Naive thymus-derived CD8-positive, alpha-beta T cell (primary cell): ENCODE data around the gene IL4I1. TPM values are rescaled to one million over a fixed set of nuclear protein-coding genes. Genes with fewer than 3 reads are reported as not detected.

Experiments used
- ATAC-seq, 2 donors: fragments of 150-1000 bp; cut with Tn5 transposase in 1 of 2; sonication (Bioruptor Pico), chemical (Tn5 transposase) in 1 of 2; 1 replicate in 1 of 2; 2 replicates in 1 of 2; pipeline ENCODE4 v1.10.0; 2021; ENCODE audit warnings: mild to moderate bottlenecking in 2 of 2, moderate library complexity in 2 of 2
- POLR2A ChIA-PET: fragments of 350-600 bp; sonication (Branson Sonifier 250); formaldehyde crosslinking; loops from one replicate; lab custom pipeline; 2021; ENCODE audit warnings: antibody characterized with exemption; lab: Charles Lee
- DNase-seq, 10 donors: peaks; one replicate each; pipeline versions ENCODE4 v3.0.0 to v3.0.0-alpha.2; 2020 to 2022
- H3K27ac Mint-ChIP-seq, 10 donors: one replicate each; pipeline ENCODE4 v1.8.0; 2020 to 2022; ENCODE audit warnings: mild to moderate bottlenecking in 10 of 10, mixed read lengths in 10 of 10, moderate library complexity in 4 of 10, inconsistent platforms in 1 of 10
- H3K27me3 Mint-ChIP-seq, 5 donors: one replicate each; pipeline ENCODE4 v1.8.0; 2021 to 2022; ENCODE audit warnings: mixed read lengths in 5 of 5
- H3K36me3 Mint-ChIP-seq, 3 donors: one replicate each; pipeline ENCODE4 v1.8.0; 2020 to 2022; ENCODE audit warnings: mixed read lengths in 3 of 3, mild to moderate bottlenecking in 2 of 3, inconsistent platforms in 1 of 3
- H3K4me1 Mint-ChIP-seq, 4 donors: one replicate each; pipeline ENCODE4 v1.8.0; 2021 to 2022; ENCODE audit warnings: mixed read lengths in 4 of 4
- H3K4me3 Mint-ChIP-seq, 10 donors: one replicate each; pipeline ENCODE4 v1.8.0; 2020 to 2022; ENCODE audit warnings: mild to moderate bottlenecking in 10 of 10, mixed read lengths in 10 of 10, moderate library complexity in 6 of 10, inconsistent platforms in 1 of 10
- H3K9me3 Mint-ChIP-seq, 9 donors: one replicate each; pipeline ENCODE4 v1.8.0; 2020 to 2022; ENCODE audit warnings: mixed read lengths in 9 of 9, mild to moderate bottlenecking in 3 of 9, inconsistent platforms in 1 of 9, moderate library complexity in 1 of 9
- polyA plus RNA-seq, 3 donors: library from polyadenylated mRNA; unstranded; fragments of 300-500 nt; fragmentation: Illumina TruSeq; gene quantifications; one replicate each; pipeline ENCODE4 v1.2.3, GENCODE V29; 2021
- total RNA-seq, 8 experiments: library from RNA in 2 of 8; stranded (reverse) in 2 of 8; gene quantifications; one replicate each; pipeline ENCODE4 v1.2.3 and lab custom pipeline; 2021 to 2026

IL4I1 gene
- total and polyA plus RNA-seq, 5 experiments from 2014 or later: 0.24 to 1.1 (median 0.26) TPM

DNA sequence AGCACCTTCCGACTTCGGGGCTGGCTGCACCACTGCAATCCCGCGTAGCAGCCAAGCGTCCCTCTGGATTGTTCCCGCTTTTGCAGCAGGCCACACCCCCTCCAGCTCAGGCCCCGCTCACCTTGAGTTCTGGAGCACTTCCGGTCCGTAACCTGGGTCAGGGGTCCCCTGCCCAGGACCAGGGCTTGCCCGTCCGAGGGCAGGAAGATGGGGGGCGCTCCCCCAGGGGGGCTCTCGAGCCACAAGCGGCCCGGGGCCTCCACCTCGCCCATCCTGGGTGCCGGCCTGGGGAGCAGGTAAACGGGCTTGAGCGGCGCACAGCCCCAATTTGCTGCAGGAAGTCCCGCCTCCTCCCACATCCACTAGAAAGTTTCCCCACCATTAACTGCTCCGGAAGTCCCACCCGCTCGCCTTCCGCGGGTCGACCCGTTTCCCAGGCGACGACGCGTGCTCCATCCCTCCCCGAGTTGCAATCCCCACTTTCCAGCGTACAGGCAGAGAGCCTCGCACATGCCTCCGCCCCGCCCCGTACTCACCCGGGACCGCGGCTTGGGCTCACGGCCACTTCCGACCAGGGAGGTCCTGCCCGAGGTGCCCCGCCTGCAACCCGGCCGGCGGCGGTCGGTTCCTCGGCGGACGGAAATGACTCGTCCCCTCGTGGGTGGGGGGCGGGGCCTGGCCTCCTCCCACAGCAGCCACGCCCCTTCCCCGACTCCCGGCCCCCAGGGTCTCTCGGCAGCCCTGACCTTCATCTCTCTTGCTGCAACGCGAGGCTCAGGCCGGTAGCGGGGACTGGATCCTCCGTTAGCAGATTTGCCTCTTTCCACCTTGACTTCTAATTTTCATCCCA lies 29.5 kb downstream of the IL4I1 start, which contains the start of gene PNKP:
PNKP (minus strand) TSS at position 644 of the 850 bp plus-strand sequence; CDS start at position 272, 372 bp downstream.
- Mint-ChIP-seq H3K4me1 (peaks cover 21 to 65% (median 59%) of the 10 kb centered on the region in 4 donors), H3K4me3 (peak within 1 kb of the TSS in 1 of 10 donors; percentile 99), H3K9me3 (peaks cover 0 to 3% (median 0%) of the 10 kb centered on the region in 9 donors), H3K36me3 (peaks cover 0 to 23% (median 0%) of the 10 kb centered on the region in 3 donors), H3K27ac (peak within 1 kb of the TSS in 4 of 10 donors; percentile 95 to 99 (median 98)), H3K27me3 (no peaks in the 10 kb centered on the region)
- peak; percentile 51 to 65 for ATAC-seq
- POLR2A ChIA-PET: interaction anchor here (0.6 to 7.6 kb wide), 11 partner anchors 9 to 274 kb away, joined by 3 to 137 read pairs (median 7); partner anchors contain the start of genes AKT1S1, AP2A1, MED25 and NUP62
- peak; percentile 80 to 94 (median 83) for DNase-seq

DNA sequence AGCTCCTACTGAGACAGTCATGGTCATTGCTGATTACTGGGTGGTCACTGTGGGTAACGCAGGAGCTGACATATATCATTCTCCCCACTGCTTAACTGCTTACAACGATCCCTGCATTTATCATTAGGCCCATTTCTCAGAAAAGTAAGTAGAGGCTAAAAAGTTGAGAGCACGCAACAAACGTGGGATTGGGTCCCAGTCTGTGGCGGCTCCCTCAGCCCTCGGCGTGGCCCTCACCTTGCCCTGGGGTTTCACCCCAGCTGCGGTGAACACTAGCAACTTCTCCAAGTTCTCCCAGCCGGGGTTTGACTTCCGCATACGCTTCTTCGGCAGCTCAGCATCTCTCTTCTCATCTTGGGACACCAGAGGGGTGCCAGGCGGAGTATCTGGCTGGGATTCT lies 31.8 kb downstream of the IL4I1 start:
- H3K4me3 Mint-ChIP-seq: peak overlapping the region in 1 of 10 donors; percentile 40
- POLR2A ChIA-PET: interaction anchor here (0.7 to 7.6 kb wide), 5 partner anchors 9 to 152 kb away, joined by 4 to 137 read pairs (median 8); partner anchors contain the start of genes AKT1S1, MED25, PTOV1 and TBC1D17
- DNase-seq: no peak

DNA sequence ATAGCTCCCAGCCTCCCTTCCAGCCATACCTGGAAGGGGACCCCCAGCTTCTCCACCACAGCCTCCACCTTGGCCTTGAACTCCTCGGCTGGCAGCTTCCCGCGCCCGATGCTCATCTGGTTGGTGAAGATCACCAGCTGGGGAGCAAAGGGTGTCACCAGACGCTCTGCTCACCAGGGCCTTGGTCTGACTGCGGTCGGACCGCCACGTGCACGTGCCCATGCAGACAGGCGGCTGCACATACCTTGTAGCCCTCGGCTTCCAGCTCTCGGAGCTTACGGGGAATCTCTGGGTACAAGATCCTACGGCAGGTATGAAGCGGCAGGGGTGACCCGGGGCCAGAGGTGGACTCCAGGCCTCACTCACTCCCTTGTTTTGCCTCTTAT lies 32.8 kb downstream of the IL4I1 start:
- H3K27me3 Mint-ChIP-seq: no peaks in the 10 kb centered on the region
- H3K4me3 Mint-ChIP-seq: no peak overlapping the region
- peaks cover 17 to 51% (median 47%) of the 10 kb centered on the region in 4 donors for H3K4me1 Mint-ChIP-seq
- peak overlapping the region in 2 of 10 donors; percentile 29 to 60 for H3K27ac Mint-ChIP-seq
- peaks cover 0 to 3% (median 0%) of the 10 kb centered on the region in 9 donors for H3K9me3 Mint-ChIP-seq
- peaks cover 0 to 37% (median 2%) of the 10 kb centered on the region in 3 donors for H3K36me3 Mint-ChIP-seq
- POLR2A ChIA-PET: interaction anchor here (0.6 to 7.6 kb wide), 3 partner anchors 12 to 60 kb away, joined by 4 to 137 read pairs (median 16); partner anchors contain the start of genes AKT1S1, PTOV1 and TBC1D17
- DNase-seq (no peak), ATAC-seq (no peak)

More for the DNA sequence above, 31.8 kb downstream of the IL4I1 start:
- Mint-ChIP-seq H3K4me1 (peaks cover 17 to 51% (median 47%) of the 10 kb centered on the region in 4 donors), H3K27me3 (no peaks in the 10 kb centered on the region), H3K36me3 (peaks cover 0 to 34% (median under 1%) of the 10 kb centered on the region in 3 donors), H3K9me3 (peaks cover 0 to 3% (median 0%) of the 10 kb centered on the region in 9 donors), H3K27ac (peak overlapping the region in 3 of 10 donors; percentile 11 to 55 (median 48))
- no peak for ATAC-seq

DNA sequence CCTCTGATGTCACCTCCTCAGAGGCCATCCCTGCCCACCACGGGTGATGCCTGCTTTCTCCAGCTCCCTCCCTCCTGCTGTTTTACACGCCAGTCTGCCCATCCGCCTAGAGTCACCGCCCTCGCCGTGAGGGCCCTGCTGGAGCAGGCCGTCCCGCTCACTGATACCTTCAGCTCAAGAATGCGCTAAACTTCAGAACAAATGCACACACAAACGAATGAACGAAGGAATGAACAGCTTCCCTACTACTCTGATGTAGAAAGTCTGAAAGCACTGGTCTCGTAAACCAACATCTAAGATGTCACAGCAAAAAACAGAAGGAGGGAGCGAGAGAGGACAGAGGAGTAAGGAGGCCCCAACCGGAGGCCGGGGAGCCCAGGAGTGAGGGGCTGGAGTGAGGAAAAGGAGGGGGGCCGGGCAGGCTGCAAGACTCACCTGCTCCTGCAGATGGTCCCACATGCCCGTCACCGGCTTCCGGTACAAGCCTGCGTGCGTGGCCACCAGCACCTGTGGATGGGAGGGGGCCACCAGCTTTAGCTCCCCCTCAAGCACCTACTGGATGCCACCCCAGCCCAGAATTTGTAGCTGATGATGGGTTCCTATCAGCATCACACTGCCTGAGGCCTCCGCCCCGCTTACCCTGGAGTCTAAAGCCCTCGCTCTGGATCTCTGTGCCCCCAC lies 33.3 kb downstream of the IL4I1 start:
- H3K36me3 Mint-ChIP-seq: peaks cover 0 to 39% (median 2%) of the 10 kb centered on the region in 3 donors
- peaks cover 0 to 3% (median 0%) of the 10 kb centered on the region in 9 donors for H3K9me3 Mint-ChIP-seq
- no peak for ATAC-seq
- no peaks in the 10 kb centered on the region for H3K27me3 Mint-ChIP-seq
- H3K27ac Mint-ChIP-seq: peak overlapping the region in 4 of 10 donors; percentile 27 to 66 (median 30)
- no peak for DNase-seq
- peaks cover 17 to 47% (median 44%) of the 10 kb centered on the region in 4 donors for H3K4me1 Mint-ChIP-seq
- H3K4me3 Mint-ChIP-seq: peak overlapping the region in 2 of 10 donors; percentile 14 to 48
- POLR2A ChIA-PET: interaction anchor here (0.6 to 7.6 kb wide), 3 partner anchors 11 to 59 kb away, joined by 4 to 137 read pairs (median 16); partner anchors contain the start of genes AKT1S1, PTOV1 and TBC1D17

DNA sequence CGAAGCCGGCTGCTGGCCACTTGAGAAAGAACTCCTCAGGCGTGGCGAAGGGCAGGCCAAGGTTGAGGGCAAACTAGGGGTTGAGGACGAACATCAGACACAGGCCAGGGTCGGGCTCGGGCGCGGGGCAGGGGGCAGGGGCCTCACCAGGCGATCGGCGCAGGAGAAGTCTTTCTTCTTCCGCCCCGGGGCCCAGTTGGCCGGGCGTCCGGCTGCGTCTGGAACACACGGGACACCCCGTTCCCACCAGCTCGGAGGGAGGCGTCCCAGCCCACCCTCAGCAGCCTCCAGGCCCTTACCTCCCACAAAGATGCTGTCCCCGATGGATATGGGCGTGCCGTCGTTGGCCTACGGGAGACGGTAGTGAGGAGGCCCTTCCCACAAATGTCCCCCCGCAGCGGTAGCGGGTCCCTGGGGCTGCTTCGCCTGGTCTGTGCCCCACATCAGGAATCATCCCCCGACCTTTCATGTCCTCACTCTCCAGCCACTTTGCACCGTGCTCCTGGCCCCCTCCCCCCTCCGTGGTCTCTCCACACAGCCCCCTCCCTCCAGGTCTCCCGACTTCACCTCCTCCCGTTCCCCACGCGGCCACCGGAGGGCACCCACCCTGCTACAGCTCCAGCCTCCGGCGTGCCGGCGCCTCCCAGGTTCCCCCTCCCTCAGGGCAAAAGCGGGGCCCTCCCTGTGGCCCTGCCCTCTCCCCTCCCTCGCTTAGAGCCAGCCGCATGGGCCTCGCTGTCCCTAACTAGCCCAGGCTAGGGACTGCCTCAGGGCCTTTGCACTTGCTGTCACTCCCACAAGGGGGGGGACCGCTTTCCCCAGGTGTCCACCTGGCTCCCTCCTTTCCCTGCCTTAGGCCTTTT lies 34.1 kb downstream of the IL4I1 start:
- H3K36me3 Mint-ChIP-seq: peaks cover 0 to 44% (median 2%) of the 10 kb centered on the region in 3 donors

DNA sequence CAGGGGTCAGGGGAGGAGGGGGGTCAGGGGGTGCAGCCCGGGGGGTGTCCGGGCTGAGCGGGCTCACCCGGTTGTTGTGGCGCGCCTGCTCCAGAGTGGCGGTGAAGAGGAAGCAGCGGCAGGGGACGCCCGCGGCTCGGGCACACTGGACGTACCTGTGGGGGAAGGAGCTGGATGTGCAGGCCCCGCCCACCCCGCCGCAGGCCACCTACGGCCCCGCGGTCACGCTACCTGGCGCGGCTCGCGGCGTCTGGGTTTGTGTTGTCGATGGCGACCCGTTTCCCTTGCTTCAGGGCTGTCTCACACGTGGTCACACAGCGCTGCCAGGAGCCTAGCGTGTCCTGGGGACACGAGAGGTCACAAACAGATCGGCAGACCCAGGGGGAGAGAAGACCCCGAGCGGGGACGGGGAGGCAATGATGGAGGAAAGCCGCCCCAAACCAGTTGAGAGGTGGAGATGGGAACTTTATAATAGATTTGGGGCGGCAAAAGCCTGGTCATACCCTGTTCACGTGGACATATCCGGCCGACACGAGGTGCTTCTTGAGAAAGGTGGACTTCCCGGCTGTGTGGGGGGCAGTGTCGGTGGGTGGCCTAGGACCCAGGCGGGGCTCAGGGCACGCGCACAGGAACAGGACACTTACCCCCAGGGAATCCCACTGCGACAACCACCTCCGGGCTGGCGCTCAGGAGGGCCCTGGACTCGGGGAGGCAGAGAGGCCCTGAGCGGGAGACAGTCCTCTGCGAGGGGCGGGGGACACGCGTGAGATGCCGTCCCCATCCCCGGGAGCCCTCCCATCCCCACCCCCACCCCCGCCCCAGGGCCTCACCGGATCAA lies 34.9 kb downstream of the IL4I1 start:
- H3K27ac Mint-ChIP-seq: no peak overlapping the region
- POLR2A ChIA-PET: interaction anchor here (1.5 kb wide), 1 partner anchor 13 kb away, joined by 3 read pairs; no protein-coding TSS in a partner anchor
- peaks cover 11 to 34% (median 30%) of the 10 kb centered on the region in 4 donors for H3K4me1 Mint-ChIP-seq

More for the DNA sequence above, 34.1 kb downstream of the IL4I1 start:
- peak in 1 of 10 donors; percentile 37 for DNase-seq
- no peaks in the 10 kb centered on the region for H3K9me3 Mint-ChIP-seq
- no peak overlapping the region for H3K4me3 Mint-ChIP-seq
- POLR2A ChIA-PET: interaction anchor here (2.9 to 7.6 kb wide), 2 partner anchors 11 to 14 kb away, joined by 16 to 137 read pairs; partner anchors contain the start of genes AKT1S1, PTOV1 and TBC1D17
- no peaks in the 10 kb centered on the region for H3K27me3 Mint-ChIP-seq
- H3K4me1 Mint-ChIP-seq: peaks cover 16 to 39% (median 37%) of the 10 kb centered on the region in 4 donors
- no peak for ATAC-seq
- peak overlapping the region in 4 of 10 donors; percentile 27 to 74 (median 43) for H3K27ac Mint-ChIP-seq

DNA sequence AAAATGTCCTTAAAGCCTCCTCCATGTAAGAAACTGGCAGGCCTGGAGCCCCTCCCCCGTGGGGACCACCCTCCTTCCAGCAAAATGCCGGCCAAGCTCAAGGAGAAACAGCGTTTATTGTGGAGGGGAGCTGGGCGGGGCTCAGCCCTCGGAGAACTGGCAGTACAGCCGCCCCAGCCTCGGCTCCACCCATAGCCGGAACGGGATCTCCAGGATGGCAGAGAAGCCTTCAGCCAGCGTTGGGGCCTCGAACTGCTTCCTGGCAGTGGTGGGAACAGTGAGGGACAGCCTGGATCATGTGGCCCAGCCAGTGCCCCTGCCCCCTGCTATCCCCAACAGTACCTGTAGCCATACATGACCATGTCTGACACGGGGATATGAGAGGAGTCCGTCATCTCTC lies 35.6 kb downstream of the IL4I1 start:
- H3K27me3 Mint-ChIP-seq: no peaks in the 10 kb centered on the region
- H3K9me3 Mint-ChIP-seq: no peaks in the 10 kb centered on the region
- peaks cover 0 to 48% (median 2%) of the 10 kb centered on the region in 3 donors for H3K36me3 Mint-ChIP-seq
- ATAC-seq (no peak), DNase-seq (no peak)
- H3K4me1 Mint-ChIP-seq: peaks cover 7 to 28% (median 24%) of the 10 kb centered on the region in 4 donors
- no peak overlapping the region for H3K4me3 Mint-ChIP-seq
- H3K27ac Mint-ChIP-seq: peak overlapping the region in 3 of 10 donors; percentile 21 to 43 (median 36)
- POLR2A ChIA-PET: interaction anchor here (1.5 kb wide), 1 partner anchor 13 kb away, joined by 3 read pairs; no protein-coding TSS in a partner anchor

More for the DNA sequence above, 34.9 kb downstream of the IL4I1 start:
- ATAC-seq (no peak), DNase-seq (no peak)
- H3K36me3 Mint-ChIP-seq: peaks cover 0 to 48% (median 2%) of the 10 kb centered on the region in 3 donors
- no peaks in the 10 kb centered on the region for H3K27me3 Mint-ChIP-seq
- H3K9me3 Mint-ChIP-seq: no peaks in the 10 kb centered on the region
- H3K4me3 Mint-ChIP-seq: no peak overlapping the region

DNA sequence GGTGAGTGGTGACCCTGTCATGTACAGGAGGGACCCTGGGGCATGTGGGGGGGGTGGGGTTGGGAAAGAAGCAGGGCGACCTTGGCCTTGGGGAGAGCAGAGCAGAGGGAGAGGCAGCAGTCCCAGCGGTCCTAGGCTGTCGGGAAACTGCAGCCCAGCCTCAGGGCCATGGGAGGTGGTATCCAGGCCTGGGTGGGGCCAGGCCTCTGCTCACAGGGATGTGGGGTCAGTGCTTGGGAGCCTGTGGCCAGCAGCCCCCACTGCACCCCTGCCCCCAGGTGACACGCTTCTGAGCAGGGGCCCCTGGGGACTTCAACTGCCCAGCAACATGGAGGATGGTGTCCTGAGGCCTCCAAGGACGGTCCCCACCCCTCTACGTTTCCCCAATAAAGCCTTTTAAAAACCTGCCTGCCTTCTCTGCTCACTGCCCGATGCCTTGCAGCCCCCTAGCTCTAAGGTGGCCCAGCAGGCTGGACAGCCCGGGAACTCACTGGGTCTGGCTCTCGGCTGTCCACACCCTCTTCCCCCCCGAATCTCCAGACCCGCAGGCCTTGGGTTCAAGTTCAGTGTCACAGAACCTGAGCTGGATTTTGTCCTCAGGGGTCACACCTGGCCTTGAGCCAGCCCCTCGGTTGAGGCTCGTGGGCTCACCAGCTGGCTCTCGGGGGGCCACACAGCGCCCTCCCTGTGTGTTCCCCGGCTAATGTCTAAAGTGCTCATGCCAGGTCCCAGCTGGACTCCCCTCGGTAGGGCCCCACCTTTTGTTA lies 36.2 kb downstream of the IL4I1 start:
- Mint-ChIP-seq H3K27ac (peak overlapping the region in 3 of 10 donors; percentile 36 to 81 (median 43)), H3K27me3 (no peaks in the 10 kb centered on the region), H3K9me3 (no peaks in the 10 kb centered on the region), H3K36me3 (peaks cover 0 to 49% (median 2%) of the 10 kb centered on the region in 3 donors), H3K4me1 (peaks cover 7 to 25% (median 18%) of the 10 kb centered on the region in 4 donors), H3K4me3 (no peak overlapping the region)
- no peak for ATAC-seq
- POLR2A ChIA-PET: interaction anchor here (1.5 kb wide), 1 partner anchor 14 kb away, joined by 3 read pairs; no protein-coding TSS in a partner anchor
- DNase-seq: no peak

DNA sequence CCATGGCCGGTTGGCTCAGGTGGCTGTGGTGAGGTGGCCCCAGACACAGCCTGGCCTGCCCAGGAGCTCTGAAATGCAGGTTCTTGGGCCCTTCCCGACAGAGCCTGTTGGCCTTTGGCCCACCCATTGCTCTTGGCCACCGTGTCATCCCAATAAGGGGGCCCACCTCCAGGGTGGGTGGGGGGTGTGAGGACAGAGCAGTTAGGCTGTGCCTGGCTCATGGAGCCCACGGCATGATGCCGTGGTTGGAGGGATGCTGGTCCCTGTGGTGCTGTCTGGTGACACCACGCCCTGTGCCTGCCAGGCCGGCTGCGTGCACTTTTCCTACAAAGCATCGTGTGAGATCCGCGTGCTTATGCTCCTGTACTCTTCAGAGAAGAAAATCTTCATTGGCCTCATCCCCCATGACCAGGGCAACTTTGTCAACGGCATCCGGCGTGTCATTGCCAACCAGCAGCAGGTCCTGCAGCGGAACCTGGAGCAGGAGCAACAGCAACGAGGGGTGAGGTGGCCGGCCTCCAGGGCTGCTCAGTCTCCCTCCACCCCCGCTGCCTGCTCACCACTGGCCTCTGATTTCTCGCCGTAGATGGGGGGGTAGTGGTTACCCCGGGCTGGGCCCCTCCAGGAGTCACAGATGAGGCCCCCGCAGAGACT lies 36.9 kb downstream of the IL4I1 start:
- ATAC-seq (peak; percentile 3 to 6), DNase-seq (no peak)
- Mint-ChIP-seq H3K4me1 (peaks cover 7 to 20% (median 12%) of the 10 kb centered on the region in 4 donors), H3K36me3 (peaks cover 0 to 50% (median 2%) of the 10 kb centered on the region in 3 donors), H3K27ac (no peak overlapping the region), H3K4me3 (no peak overlapping the region), H3K9me3 (no peaks in the 10 kb centered on the region), H3K27me3 (no peaks in the 10 kb centered on the region)
- POLR2A ChIA-PET: no interaction called here
